T-helper 22 cell (primary cell): ENCODE results near the gene SUN1.
"Not testable (repeated sequence)": the region's sequence is repeated elsewhere in the genome, so short reads cannot be mapped to it uniquely, and the experiment has no call there.

Experiments used
- DNase-seq: peaks from one replicate; pipeline ENCODE4 v3.0.0-alpha.2; 2020; ENCODE audit warnings: low read depth

The SUN1 gene

GRCh38 chr7:835485-836401, 3.5 kb downstream of the SUN1 start:
- DNase-seq: no peak

GRCh38 chr7:836429-836828, 4.2 kb downstream of the SUN1 start:
- DNase-seq: no peak

- no peak for DNase-seq
These were observed 4.7 kb downstream of the SUN1 start for GRCh38 chr7:837001-837400.

GRCh38 chr7:840001-840600, 7.8 kb downstream of the SUN1 start:
- no peak for DNase-seq

- no peak for DNase-seq
These were observed 9.7 kb downstream of the SUN1 start for GRCh38 chr7:841943-842342.

GRCh38 chr7:842431-843031, 10.3 kb downstream of the SUN1 start:
- DNase-seq: no peak

GRCh38 chr7:843230-843629, 11.0 kb downstream of the SUN1 start:
- no peak for DNase-seq

GRCh38 chr7:844043-844442, 11.8 kb downstream of the SUN1 start:
- DNase-seq: no peak

GRCh38 chr7:844514-844913, 12.2 kb downstream of the SUN1 start:
- no peak for DNase-seq

GRCh38 chr7:845091-845490, 12.8 kb downstream of the SUN1 start:
- DNase-seq: no peak

- DNase-seq: no peak
These were observed 13.5 kb downstream of the SUN1 start for GRCh38 chr7:845731-846130.

- not testable (repeated sequence) for DNase-seq
These were observed 14.8 kb downstream of the SUN1 start for GRCh38 chr7:846958-847650.

- not testable (repeated sequence) for DNase-seq
These were observed 15.5 kb downstream of the SUN1 start for GRCh38 chr7:847728-848127.

- no peak for DNase-seq
These were observed 16.9 kb downstream of the SUN1 start for GRCh38 chr7:849145-849544.

GRCh38 chr7:849781-850180, 17.5 kb downstream of the SUN1 start:
- DNase-seq: no peak

- no peak for DNase-seq
These were observed 18.9 kb downstream of the SUN1 start for GRCh38 chr7:851204-851603.

GRCh38 chr7:853366-854117, 21.3 kb downstream of the SUN1 start:
- DNase-seq: no peak

- DNase-seq: no peak
These were observed 22.0 kb downstream of the SUN1 start for GRCh38 chr7:854118-854775.

GRCh38 chr7:855686-856369, 23.6 kb downstream of the SUN1 start:
- DNase-seq: no peak

- no peak for DNase-seq
These were observed 24.3 kb downstream of the SUN1 start for GRCh38 chr7:856444-857095.
